SK-MEL-5 (cell line): ENCODE results near the gene TMEM233. TPM values are rescaled to one million over a fixed set of nuclear protein-coding genes. Genes with fewer than 3 reads are reported as not detected.
A peak's percentile ranks its signal among the peaks of the same experiment; 100 is the strongest.
"Not testable (repeated sequence)": the region's sequence is repeated elsewhere in the genome, so short reads cannot be mapped to it uniquely, and the experiment has no call there.

Experiments
- DNase-seq: peaks from one replicate; pipeline ENCODE4 v3.0.0-alpha.2; 2016; ENCODE audit warnings: low read depth, low spot score
- in situ Hi-C: cut with HindIII; loops from 2 replicates; pipeline ENCODE4 v1.10.0; 2016; ENCODE audit warnings: low sequenced_read_pairs, high pct_unique_total_duplicates, low pct_unique_long_range_greater_than_20kb
- total RNA-seq: library from RNA; depleted of rRNA; stranded (reverse); fragments of >200 nt; shearing (Covaris generic); gene quantifications from 2 replicates; pipeline ENCODE4 v1.2.3, GENCODE V29; 2014

The TMEM233 gene
- total RNA-seq, 1 experiment from 2014 or later: 0.03 TPM

DNA sequence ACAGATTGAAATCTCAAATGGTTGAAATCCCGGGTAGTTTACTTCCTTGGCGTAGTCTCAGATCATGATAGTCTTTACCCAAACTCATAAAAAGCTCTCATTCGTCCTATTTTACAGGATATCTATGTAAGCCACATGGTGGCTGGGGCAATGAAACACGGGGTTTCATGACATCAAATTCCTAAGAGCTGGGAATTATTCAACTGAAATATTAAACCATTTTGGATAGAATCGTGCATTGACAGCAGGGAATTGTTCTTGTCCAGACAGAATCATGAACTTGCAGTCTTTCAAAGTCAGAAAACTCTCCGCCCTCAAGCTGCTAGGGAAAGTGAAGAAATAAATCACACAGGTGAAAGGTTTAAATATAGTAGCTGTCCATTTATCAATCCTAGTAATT lies 41.2 kb downstream of the TMEM233 start:
- no peak for DNase-seq
- in situ Hi-C loops: no loop called here

DNA sequence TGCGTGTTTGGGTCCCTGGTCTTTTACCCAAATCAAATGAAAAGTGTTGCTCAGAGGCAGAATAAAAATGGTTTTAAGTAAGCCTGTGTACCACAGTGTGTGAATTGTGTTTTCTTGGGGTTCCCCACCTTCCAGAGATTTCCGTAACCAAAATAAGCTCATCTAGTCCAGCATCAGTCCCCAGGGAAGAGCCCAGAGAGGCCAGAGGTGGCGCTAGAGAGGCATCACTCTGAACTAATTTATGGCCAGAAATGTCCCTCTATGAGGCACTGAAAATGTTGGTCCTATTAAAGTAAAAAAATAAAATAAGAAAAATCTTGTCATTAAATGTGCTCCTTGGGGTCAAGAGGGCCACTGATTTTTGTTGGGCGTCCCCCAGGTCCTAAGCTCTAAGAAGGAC lies 49.4 kb downstream of the TMEM233 start:
- peak; percentile 31 for DNase-seq
- in situ Hi-C loops: no loop called here

DNA sequence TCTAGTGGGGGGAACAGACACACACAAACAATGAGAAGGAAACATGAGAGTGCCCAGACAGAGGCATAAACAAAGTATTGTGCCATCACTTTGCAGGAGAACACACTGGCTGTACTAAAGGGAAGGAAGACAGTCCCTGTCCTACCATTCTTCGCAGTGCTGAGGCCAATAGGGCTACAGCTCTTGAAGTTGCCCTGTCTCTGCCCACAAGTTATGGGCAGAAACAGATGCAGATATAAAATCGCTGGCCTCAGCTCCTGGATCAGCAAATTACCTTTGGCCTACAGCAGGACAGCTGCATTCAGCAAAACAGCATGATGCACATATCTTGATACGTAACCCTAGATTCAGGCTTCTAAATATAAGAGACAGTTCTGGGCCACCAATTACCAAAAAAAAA lies 51.4 kb downstream of the TMEM233 start:
- no peak for DNase-seq
- in situ Hi-C loops: no loop called here

- in situ Hi-C loops: no loop called here
- DNase-seq: no peak
Measured at GRCh38 chr12:119645535-119646059, 52.0 kb downstream of the TMEM233 start.

- DNase-seq: peak; percentile 48
- in situ Hi-C loops: no loop called here
Measured at GRCh38 chr12:119649202-119649808, 55.7 kb downstream of the TMEM233 start.

DNA sequence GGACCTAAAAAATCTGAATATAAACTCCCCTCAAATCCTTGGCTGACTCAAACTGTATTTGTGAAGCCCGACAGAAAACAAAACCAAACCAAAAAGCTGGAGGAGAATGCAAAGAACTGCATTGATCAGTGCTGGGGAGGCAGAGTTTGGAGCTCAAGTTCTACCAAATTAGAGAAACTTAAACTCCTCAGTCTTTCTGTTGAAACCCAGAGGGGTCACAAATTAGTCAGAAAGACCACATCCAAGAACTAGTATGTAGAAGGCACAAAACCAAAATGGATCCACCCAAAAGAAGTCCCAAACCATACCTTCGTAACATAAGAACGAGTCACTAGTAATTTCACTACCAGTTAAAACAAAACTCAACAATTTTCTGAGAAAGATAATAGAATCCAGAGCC lies 59.1 kb downstream of the TMEM233 start:
- DNase-seq: no peak
- in situ Hi-C loops: no loop called here

- DNase-seq, in situ Hi-C loops: not testable (repeated sequence)
Measured at GRCh38 chr12:119657001-119657400, 63.4 kb downstream of the TMEM233 start.

DNA sequence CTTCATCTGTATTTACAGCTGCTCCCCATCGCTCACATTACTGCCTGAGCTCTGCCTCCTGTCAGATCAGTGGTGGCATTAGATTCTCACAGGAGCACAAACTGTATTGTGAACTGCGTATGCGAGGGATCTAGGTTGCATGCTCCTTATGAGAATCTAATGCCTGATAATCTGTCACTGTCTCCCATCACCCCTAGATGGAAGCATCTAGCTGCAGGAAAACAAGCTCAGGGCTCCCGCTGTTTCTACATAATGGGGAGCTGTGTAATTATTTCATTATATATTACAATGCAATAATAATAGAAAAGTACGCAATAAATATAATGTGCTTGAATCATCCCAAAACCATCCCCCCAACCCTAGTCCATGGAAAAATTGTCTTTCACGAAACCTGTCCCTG lies 64.6 kb downstream of the TMEM233 start:
- DNase-seq, in situ Hi-C loops: not testable (repeated sequence)

- peak; percentile 62 for DNase-seq
Measured at GRCh38 chr12:119659289-119659897, 65.8 kb downstream of the TMEM233 start.

GRCh38 chr12:119660076-119660475 lies 66.5 kb downstream of the TMEM233 start:
- in situ Hi-C loops: no loop called here

More at GRCh38 chr12:119659289-119659897, 65.8 kb downstream of the TMEM233 start:
- in situ Hi-C loops: no loop called here

DNA sequence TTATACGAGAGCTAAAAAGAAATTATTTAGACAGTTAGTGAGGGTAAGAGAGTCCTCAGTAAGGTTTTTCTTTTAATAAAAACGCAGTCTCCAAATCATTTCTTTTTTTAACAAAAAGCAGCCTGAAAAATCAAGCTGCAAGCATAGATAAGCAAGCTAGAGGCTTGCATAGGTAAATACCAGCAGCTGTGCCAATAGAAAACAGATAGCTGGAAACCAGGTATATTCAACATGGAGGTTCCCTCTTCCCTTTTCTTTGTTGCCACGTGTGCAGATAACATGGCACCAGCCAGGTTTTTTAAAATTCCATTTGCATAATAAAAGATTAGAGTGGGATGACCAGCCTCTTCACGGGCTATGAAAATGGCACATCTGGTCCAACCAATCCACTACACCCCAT lies 68.3 kb downstream of the TMEM233 start:
- DNase-seq: no peak
- in situ Hi-C loops: no loop called here

More at GRCh38 chr12:119660076-119660475, 66.5 kb downstream of the TMEM233 start:
- no peak for DNase-seq

- no peak for DNase-seq
- in situ Hi-C loops: no loop called here
Measured at GRCh38 chr12:119664642-119665041, 71.1 kb downstream of the TMEM233 start.

DNA sequence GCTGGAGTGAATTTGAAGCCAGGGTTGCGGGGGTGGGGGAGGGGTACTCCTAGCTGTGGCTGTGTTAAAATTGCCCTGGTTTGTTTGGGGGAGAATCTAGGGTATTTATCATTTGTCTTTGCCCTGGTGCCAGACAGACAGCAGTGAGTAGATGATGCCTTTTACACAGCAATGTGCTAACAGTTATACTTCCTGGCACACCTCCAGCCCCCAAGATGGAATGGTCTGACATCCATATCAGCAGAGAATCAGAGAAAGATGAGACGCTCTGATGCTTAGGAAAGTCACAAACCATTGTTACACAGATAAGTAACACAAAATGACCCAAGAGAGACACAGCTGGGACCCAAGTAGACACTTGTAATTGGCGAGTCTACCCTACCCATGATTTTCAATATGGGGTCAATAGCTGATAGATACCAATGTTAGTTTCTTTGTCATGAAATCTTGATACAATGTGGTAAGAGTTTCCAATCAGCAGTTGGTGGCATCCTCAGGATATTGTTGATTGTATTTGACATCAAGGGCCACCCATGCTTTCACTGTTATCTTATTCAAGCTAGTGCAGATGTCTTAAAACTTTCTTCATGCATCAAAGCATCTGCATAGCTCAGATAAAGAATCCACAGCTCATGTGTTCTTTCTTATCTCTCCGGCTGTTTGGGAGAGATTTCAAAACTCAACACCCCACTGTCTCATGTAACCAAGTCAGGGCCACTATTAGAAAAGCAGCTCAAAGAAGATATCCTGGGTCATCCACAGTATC lies 71.8 kb downstream of the TMEM233 start:
- in situ Hi-C loops: no loop called here
- no peak for DNase-seq

DNA sequence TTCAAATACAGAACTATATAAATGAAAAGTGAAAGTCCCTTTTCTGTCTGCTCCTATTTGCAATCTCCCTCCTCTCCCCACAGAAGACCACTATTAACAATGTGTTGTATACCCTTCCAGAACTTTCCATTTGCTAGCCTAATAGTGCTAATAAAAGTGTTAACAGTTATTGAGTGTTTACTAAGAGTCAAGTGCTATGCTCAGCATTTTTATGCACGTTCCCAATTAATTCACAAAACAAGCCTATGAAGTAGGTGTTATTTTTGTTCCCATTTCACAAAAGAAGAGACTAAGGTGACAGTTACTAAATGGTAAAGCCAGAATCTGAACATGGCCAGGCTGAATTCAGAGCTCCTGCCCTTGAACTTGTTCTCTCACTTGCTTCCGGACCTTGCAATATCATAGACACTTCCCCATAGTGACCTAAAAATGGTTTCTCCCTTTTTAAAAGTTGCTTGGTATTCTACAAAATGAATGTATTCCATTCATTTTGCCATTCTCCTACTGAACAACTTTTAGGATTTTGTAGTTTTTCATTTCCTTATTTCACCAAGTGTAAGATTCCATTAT lies 72.7 kb downstream of the TMEM233 start:
- DNase-seq: no peak
- in situ Hi-C loops: no loop called here

DNA sequence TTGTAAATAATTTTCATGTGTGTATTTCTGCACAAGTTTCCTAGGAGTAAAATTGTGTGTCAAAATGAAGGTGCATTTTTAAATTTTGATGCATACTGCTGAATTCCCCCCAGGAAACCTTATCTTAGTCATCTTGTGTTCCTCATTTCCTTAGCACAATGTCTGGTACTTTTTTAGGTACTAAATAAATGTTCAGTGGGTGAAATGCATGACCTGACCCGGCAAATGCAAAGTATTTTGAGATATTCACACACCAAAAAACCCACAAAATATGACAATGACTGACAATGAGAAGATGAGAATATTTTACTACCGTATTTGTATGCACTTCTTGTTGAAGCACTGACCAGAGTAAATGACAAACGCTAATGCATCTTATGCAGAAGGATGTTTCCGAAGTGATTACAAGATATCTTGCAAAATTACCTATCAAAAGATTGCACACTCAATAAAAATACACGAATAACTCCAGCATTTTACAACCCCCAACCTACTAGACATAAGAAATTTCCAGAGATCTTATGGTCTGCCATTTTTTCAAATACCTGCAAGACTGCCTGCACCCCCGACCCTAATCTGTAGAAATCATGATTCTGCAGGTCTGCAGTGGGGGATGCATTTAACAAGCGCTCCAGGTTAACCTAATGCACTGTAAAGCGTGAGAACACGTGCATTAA lies 73.5 kb downstream of the TMEM233 start:
- in situ Hi-C loops: no loop called here

GRCh38 chr12:119667577-119668323 lies 74.2 kb downstream of the TMEM233 start, which contains the start of gene PRKAB1:
Gene PRKAB1 (plus strand): TSS chr12:119668133. CDS start chr12:119668245, 112 bp downstream.
- in situ Hi-C loops: no loop called here
- DNase-seq: peak; percentile 98

More for the DNA sequence above, 73.5 kb downstream of the TMEM233 start:
- DNase-seq: no peak

- in situ Hi-C loops: no loop called here
- DNase-seq: no peak
Measured at GRCh38 chr12:119668324-119668841, 74.8 kb downstream of the TMEM233 start.
